ENCODE results near the gene S1PR2. TPM values are rescaled to one million over a fixed set of nuclear protein-coding genes. Genes with fewer than 3 reads are reported as not detected.

S1PR2 gene
- 2.4 TPM for total RNA-seq

- DNase-seq (ENCODE audit: low spot score in 2 of 2), result peak; percentile 73 to 79
- no peak for FAIRE-seq
These were observed at the start of gene S1PR2 for GRCh38 chr19:10230861-10231611. Gene S1PR2, minus strand, starts transcription at chr19:10231331. Its CDS starts 6,426 bp downstream, at chr19:10224905.

- FAIRE-seq (no peak), DNase-seq (ENCODE audit: low spot score in 2 of 2) (no peak)
These were observed 48.8 kb upstream of the S1PR2 start for GRCh38 chr19:10279737-10280442.

- no peak for FAIRE-seq
- DNase-seq (ENCODE audit: low spot score in 2 of 2), result no peak
These were observed 47.8 kb upstream of the S1PR2 start for GRCh38 chr19:10278935-10279334.

GRCh38 chr19:10277795-10278589 lies 46.9 kb upstream of the S1PR2 start:
- FAIRE-seq, result no peak

GRCh38 chr19:10274589-10274988 lies 43.5 kb upstream of the S1PR2 start:
- DNase-seq (ENCODE audit: low spot score in 2 of 2) (no peak), FAIRE-seq (no peak)

More at GRCh38 chr19:10277795-10278589, 46.9 kb upstream of the S1PR2 start:
- DNase-seq (ENCODE audit: low spot score in 2 of 2), result no peak

- no peak for DNase-seq (ENCODE audit: low spot score in 2 of 2)
- no peak for FAIRE-seq
These were observed 40.5 kb upstream of the S1PR2 start for GRCh38 chr19:10271543-10272086.

- FAIRE-seq (no peak), DNase-seq (ENCODE audit: low spot score in 2 of 2) (peak in 1 of 2 donors; percentile 58)
These were observed 39.7 kb upstream of the S1PR2 start, which contains the start of gene ICAM1 for GRCh38 chr19:10270616-10271394. Gene ICAM1, plus strand, starts transcription at chr19:10271120. Its CDS starts 40 bp downstream, at chr19:10271160.

- FAIRE-seq, result no peak
- peak in 1 of 2 donors; percentile 33 for DNase-seq (ENCODE audit: low spot score in 2 of 2)
These were observed 39.1 kb upstream of the S1PR2 start for GRCh38 chr19:10270180-10270615.

GRCh38 chr19:10269333-10270179 lies 38.4 kb upstream of the S1PR2 start:
- FAIRE-seq (no peak), DNase-seq (ENCODE audit: low spot score in 2 of 2) (peak; percentile 66 to 85)

GRCh38 chr19:10268071-10268470 lies 36.9 kb upstream of the S1PR2 start:
- no peak for FAIRE-seq
- DNase-seq (ENCODE audit: low spot score in 2 of 2), result no peak

GRCh38 chr19:10266706-10267105 lies 35.6 kb upstream of the S1PR2 start:
- DNase-seq (ENCODE audit: low spot score in 2 of 2) (no peak), FAIRE-seq (no peak)

GRCh38 chr19:10262771-10263170 lies 31.6 kb upstream of the S1PR2 start:
- FAIRE-seq (no peak), DNase-seq (ENCODE audit: low spot score in 2 of 2) (no peak)

GRCh38 chr19:10260141-10260584 lies 29.0 kb upstream of the S1PR2 start:
- DNase-seq (ENCODE audit: low spot score in 2 of 2) (no peak), FAIRE-seq (no peak)

GRCh38 chr19:10259162-10259905 lies 28.2 kb upstream of the S1PR2 start:
- DNase-seq (ENCODE audit: low spot score in 2 of 2), result peak; percentile 51 to 73

GRCh38 chr19:10258080-10258710 lies 27.1 kb upstream of the S1PR2 start:
- FAIRE-seq (no peak), DNase-seq (ENCODE audit: low spot score in 2 of 2) (no peak)

More at GRCh38 chr19:10259162-10259905, 28.2 kb upstream of the S1PR2 start:
- FAIRE-seq, result no peak

- no peak for FAIRE-seq
- no peak for DNase-seq (ENCODE audit: low spot score in 2 of 2)
These were observed 26.0 kb upstream of the S1PR2 start for GRCh38 chr19:10256970-10257615.

- FAIRE-seq, result no peak
- DNase-seq (ENCODE audit: low spot score in 2 of 2), result no peak
These were observed 25.4 kb upstream of the S1PR2 start for GRCh38 chr19:10256551-10256950.

Measured in frontal cortex (tissue), 4 donors.